GM12878 (cell line): ENCODE data around the gene POTEF.
"Not testable (repeated sequence)": the region's sequence is repeated elsewhere in the genome, so short reads cannot be mapped to it uniquely, and the experiment has no call there.

Experiments
- BHLHE40 ChIP-seq, 2 experiments: fragments of 450-650 bp in 1 of 2; IDR thresholded peaks; 2 replicates each; pipeline ENCODE4 v1.6.1; 2011 to 2017; ENCODE audit warnings: low read depth in 2 of 2, borderline replicate concordance in 1 of 2, improper control_type of control experiment in 1 of 2, low read length in 1 of 2, mild to moderate bottlenecking in 1 of 2
- CTCF ChIP-seq, 3 experiments: IDR thresholded peaks in 2 of 3; conservative IDR thresholded peaks in 1 of 3; 2 replicates each; pipeline ENCODE4 v1.5.1; 2011; ENCODE audit warnings: low read depth in 3 of 3, low read length in 3 of 3, mild to moderate bottlenecking in 3 of 3, control low read depth in 2 of 3, moderate library complexity in 2 of 3, inconsistent platforms in 1 of 3, mixed read lengths in 1 of 3; ENCODE audit not compliant: control insufficient read depth in 2 of 3, insufficient read depth in 1 of 3; ENCODE audit errors: extremely low read depth in 1 of 3
- EP300 ChIP-seq, 2 experiments: fragments of 150-350 bp in 1 of 2; IDR thresholded peaks; 2 replicates each; pipeline ENCODE4 v1.6.1; 2011 to 2012; ENCODE audit warnings: low read depth in 2 of 2, low read length in 2 of 2, borderline replicate concordance in 1 of 2, improper control_type of control experiment in 1 of 2, inconsistent platforms in 1 of 2; ENCODE audit not compliant: control insufficient read depth in 1 of 2
- EZH2 ChIP-seq: IDR thresholded peaks from 2 replicates; pipeline ENCODE4 v1.6.1; 2012; ENCODE audit warnings: low read depth, mild to moderate bottlenecking, control low read depth, inconsistent platforms, low read length, borderline replicate concordance; ENCODE audit not compliant: control insufficient read depth
- JUNB ChIP-seq: IDR thresholded peaks from 2 replicates; pipeline ENCODE4 v1.6.1; 2016; ENCODE audit warnings: antibody characterized with exemption, mild to moderate bottlenecking
- NRF1 ChIP-seq: conservative IDR thresholded peaks from 2 replicates; pipeline ENCODE4 v1.6.1; 2011; ENCODE audit warnings: mild to moderate bottlenecking, low read depth, low read length, improper control_type of control experiment
- SIN3A ChIP-seq: IDR thresholded peaks from 2 replicates; pipeline ENCODE4 v1.6.1; 2012; ENCODE audit warnings: low read depth, low read length, improper control_type of control experiment
- SMC3 ChIP-seq: IDR thresholded peaks from 2 replicates; pipeline ENCODE4 v1.6.1; 2011; ENCODE audit warnings: low read length, improper control_type of control experiment, borderline replicate concordance
- SP1 ChIP-seq: IDR thresholded peaks from one replicate; pipeline ENCODE4 v1.6.1; 2011; ENCODE audit warnings: low read depth, low read length
- TF ChIP-seq, protein P1 (sequence below): IDR thresholded peaks from 2 replicates; pipeline ENCODE4 v1.6.1; 2011; ENCODE audit warnings: low read depth, mild to moderate bottlenecking, low read length, moderate library complexity, borderline replicate concordance; ENCODE audit errors: extremely low read depth

- not testable (repeated sequence) for TF ChIP-seq SIN3A; EZH2; SP1; SMC3; NRF1; CTCF (IDR thresholded peaks at IDR 0.05 in 2 of 3, conservative IDR thresholded peaks at IDR 0.05 in 1 of 3; ENCODE audit: control insufficient read depth in 2 of 3, extremely low read depth in 1 of 3, insufficient read depth in 1 of 3, low read depth in 3 of 3, low read length in 3 of 3); EP300 (IDR thresholded peaks at IDR 0.05; ENCODE audit: borderline replicate concordance in 1 of 2, control insufficient read depth in 1 of 2, low read depth in 2 of 2, low read length in 2 of 2); JUNB
- TF ChIP-seq, protein P1, sequence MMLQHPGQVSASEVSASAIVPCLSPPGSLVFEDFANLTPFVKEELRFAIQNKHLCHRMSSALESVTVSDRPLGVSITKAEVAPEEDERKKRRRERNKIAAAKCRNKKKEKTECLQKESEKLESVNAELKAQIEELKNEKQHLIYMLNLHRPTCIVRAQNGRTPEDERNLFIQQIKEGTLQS: not testable (repeated sequence)
- TF ChIP-seq BHLHE40 (IDR thresholded peaks at IDR 0.05; ENCODE audit: borderline replicate concordance in 1 of 2, low read depth in 2 of 2, low read length in 1 of 2): peak in 1 of 2 experiments; percentile 49; a peak in 2 of 4 replicates
These were observed 28.3 kb upstream of the POTEF start for GRCh38 chr2:130157354-130157753.
